Effector CD4-positive, alpha-beta T cell (primary cell): ENCODE results near the gene POLR3GL.
A peak's percentile ranks its signal among the peaks of the same experiment; 100 is the strongest.

ENCODE experiments used
- DNase-seq: peaks from one replicate; pipeline ENCODE4 v3.0.0-alpha.2; 2020

Gene POLR3GL

DNA sequence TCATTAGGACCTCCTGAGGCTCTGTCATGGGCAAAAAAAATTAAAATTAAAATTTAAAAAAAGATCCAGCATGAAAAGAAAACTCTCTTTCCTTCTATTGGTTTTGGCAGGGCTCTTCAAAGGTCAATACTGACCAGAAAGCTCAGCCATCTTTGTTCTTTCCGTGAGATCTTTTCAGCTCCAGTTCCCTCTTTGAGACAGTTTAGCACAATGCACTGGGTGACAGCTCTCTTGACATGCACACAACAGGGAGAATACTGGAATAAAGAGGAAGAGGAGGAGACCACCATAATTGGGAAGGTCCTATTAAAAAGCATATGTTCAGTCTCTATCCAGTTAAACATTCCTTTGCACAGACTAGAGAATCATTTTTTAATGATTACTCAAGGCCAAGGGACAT lies 13.0 kb upstream of the POLR3GL start:
- no peak for DNase-seq

DNA sequence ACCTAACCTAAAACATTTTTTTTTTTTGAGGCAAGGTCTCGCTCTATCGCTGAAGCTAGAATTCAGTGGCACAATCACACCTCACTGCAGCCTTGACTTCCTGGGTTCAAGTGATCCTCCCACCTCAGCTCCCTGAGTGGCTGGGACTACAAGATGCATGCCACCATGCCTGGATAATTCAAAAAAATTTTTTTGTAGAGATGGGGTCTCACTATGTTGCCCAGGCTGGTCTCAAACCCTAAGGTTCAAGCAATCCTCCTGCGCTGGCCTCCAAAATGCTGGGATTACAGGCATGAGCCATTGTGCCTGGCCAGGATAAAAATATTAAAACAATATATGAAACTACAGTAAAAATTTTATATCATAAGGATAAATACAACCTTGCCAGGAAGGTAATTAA lies 11.6 kb upstream of the POLR3GL start:
- no peak for DNase-seq

DNA sequence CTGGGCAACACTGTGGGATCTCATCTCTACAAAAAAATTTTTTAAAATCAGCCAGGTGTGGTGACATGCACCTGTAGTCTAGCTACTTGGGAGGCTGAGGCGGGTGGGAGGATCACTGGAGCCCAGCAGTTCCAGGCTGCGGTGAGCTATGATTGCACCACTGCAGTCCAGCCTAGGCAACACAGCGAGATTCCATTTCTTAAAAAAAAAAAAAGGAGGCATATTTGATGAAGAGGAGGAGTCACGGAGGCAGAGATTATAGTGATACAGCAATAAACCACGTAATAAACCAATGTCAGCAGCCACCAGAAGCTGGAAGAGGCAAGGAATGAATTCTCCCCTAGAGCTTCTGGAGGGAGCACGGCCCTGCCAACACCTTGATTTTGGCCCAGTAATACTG lies 10.6 kb upstream of the POLR3GL start:
- DNase-seq, result no peak

DNA sequence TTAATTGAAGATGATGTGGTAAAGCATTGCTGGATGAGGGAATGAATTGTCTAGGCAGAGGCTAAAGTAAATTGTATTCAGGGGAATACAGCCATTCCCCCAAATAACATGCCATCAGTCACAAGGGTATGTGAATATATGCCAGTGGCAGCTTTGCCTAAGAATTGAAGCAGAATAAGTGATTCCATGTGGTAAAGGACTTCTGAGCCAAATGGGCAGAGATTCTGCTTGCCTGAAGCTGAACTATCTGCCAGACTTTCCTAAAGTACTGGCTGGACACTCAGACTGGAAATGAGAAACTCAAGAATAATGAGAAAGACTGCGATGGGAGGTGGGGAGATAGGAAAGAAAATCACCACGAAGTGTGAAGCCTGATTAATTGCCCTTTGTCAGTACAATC lies 9.1 kb upstream of the POLR3GL start:
- DNase-seq, result no peak

DNA sequence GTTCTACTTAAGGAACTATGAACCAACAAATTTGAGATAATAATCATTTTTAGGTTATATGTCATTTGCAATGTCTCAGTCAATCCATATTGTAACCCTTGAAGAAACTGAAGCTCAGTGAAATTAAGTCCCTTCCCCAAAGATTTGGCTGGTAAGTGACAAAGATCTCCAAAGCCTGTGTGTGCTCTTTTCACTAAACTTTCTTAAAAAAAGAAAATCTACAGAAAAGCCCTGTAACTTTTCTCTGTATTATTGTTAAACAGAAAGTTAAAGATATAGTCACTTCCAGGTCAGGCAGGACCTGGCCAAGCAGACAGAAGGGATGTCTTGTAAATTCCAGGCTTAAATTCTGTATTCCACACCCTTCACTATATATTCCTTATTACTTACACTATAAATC lies 8.1 kb upstream of the POLR3GL start:
- no peak for DNase-seq

DNA sequence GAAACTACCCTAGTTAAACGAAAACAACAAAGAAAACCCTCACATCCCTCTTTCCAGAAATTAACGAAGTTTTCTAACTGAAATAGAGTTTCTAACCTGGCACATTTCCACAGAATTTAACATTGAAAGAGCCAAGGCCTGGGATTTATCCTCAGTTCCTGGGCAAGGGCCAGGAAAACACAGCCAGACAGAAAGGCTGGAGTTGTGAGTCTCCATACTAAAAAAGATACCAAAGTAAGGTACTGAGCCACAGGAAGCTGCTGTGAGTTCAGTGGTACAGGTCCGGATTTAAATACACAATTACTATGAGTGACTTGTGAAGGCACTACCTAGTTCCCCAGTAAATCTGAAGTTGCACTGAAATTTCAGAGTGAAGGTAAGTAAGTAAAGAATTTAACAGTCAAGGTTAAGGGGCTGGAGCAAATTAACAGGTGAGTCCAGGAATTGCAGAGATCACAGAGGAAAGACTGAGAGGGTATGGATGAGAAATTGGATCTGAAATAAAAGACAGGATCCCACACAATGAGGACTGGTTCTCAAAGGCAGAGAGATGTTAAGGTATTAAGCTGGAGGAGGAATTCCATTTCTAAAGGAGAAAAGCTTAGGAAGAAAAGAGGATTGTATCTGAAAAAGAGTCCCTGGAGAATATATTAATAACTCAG lies 7.6 kb upstream of the POLR3GL start:
- no peak for DNase-seq

DNA sequence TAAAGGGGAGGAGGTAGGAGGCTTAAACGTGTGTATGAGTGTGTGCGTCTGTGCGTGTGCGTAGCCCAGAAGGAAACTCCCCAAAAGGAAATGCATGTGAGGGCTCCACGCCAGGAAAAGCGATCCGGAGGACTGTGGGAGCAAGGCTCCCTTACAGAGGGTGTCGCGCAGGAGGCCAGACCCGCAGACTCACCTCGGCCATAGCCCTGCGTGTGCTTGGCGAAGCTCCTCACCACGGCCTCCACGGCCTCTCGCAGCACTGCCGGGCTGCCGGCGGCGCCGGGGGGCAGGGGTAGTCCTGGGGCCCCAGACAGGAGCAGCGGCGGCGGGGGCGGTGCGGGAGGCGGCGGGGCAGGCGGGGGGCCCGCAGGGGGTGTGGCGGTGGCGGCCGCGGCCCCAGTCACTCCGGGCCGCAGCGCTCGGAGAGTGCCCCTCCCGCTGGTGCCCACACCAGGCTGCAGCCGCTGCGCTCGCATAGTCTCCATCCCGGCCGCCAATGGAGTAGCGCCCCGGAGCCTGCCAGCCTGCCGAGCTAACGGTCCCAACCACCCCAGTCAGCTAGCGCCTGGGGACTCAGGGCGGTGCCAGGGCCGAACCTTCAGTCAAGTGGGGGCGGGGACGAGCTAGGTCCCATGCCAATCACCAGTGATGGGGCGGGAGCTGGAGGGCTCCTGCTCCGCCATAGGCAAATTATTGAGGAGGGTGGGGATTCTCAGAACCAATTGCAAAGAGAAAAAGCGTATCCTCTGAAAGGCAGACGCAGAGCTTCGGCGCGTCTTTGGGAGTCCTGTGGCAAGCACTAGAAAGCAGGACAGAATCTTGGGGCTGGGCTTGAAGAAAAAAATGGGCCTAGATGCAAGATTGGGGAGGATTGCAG lies 6.8 kb upstream of the POLR3GL start, which contains the start of gene LIX1L:
LIX1L (minus strand) TSS at position 575 of the 877 bp plus-strand sequence; CDS start at position 485, 90 bp downstream.
- peak; percentile 94 for DNase-seq

DNA sequence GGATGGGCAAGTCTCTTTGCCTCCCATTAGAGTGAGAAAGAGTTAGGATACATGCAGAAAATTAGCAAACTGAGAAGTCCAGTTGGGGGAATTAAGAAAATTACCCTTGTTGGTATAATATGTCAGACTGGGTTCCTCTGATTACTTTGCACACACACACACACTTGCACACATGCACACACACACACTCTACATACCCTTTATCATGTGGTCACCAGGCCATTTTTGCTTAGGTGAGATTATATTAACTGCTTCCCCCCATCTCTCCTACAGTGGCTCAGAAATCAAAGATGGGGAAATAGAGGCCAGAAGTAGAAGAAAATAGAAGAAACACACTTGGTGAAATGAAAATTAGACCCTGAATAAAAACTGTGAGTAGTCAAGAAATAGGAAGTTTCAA lies 5.8 kb upstream of the POLR3GL start:
- DNase-seq, result no peak

DNA sequence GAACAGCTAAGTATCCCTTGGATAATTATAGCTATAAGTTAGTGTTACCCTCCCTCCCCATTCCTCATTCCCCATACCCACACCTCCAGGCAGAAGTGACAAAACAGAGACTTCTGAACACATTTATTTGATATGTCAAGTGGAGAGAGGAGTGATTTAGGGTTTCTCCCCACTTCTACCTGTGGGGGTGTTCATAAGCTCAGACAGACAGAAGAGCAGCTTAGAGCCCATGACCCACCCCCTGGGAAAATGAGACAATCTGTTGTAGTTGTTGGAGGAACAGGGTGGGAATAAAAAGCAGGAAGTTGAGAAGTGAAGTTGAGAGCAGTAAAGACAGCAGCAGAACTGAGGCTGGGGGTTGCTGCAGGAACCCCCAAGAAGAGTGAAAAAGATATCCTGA lies 5.2 kb upstream of the POLR3GL start:
- DNase-seq, result no peak

DNA sequence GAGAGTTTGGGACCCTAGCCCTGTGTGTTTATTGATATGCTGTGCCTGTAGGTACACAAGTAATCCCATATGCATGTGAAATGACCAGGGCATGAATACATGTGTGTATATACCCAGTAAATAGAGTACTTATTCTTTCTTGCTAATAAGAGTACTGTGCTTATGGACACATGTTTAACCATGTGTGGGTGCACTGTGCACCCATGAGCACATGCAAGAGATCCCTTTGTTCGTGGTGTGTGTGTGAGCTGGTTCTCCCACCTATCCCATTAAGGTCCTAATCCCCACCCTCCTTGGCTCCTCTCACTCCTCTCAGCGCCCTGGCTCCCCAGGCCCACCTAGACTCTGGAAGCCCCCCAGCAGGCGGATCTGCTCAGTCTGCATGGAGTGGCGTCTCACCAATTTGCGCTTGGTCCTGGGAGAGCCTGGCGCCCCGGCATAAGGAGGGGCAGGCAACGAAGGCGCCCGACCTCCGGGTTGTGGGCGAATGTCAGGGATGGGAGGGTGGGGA lies 4.5 kb upstream of the POLR3GL start:
- DNase-seq, result no peak

DNA sequence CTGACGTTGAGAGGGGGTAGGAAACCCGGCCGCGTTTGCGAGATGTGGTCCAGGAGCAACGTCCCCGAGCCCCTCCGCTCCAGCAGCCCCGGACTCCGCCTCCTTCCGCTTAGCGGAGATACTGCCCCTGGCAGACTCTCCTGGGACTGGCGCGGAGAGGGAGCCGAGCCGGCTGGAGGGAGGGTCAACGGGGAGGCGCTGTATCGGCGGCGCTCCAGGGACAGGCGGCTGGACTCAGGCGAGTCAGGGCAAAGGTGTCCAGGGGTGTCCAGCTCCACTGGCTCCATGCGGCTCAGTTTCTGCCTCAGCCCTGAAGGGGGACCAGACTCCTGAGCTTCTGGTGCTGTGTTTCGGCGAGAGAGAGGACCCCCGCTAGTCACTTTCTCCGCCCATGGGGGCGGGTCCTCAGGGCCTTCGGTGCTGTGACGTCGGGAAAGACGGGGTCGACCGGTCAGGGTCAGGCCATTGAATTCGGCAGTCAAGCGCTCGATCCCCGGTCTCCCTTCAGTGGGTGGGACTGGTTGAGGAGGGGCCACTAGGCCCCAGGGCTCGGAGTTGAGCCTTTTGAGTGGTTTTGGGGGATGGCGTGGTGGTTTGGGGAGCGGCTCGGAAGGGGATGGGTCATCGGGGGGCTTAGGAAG lies 3.9 kb upstream of the POLR3GL start:
- DNase-seq, result peak; percentile 52

DNA sequence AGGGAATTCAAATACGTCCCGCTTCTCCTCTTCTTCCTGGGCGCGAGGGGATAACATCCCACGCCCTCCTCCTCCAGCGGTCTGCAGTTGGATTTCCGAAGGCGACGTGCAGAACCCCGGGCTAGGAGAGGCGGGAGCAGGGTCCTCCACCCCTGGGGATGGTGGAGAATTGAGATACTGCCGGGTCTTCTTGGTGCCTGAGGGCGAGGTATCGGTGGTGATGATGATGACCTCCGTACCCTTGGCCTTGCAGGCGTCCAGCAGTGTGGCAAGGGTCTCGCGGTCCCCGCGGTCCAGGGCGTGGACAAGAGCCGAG lies 3.4 kb upstream of the POLR3GL start:
- DNase-seq, result no peak

DNA sequence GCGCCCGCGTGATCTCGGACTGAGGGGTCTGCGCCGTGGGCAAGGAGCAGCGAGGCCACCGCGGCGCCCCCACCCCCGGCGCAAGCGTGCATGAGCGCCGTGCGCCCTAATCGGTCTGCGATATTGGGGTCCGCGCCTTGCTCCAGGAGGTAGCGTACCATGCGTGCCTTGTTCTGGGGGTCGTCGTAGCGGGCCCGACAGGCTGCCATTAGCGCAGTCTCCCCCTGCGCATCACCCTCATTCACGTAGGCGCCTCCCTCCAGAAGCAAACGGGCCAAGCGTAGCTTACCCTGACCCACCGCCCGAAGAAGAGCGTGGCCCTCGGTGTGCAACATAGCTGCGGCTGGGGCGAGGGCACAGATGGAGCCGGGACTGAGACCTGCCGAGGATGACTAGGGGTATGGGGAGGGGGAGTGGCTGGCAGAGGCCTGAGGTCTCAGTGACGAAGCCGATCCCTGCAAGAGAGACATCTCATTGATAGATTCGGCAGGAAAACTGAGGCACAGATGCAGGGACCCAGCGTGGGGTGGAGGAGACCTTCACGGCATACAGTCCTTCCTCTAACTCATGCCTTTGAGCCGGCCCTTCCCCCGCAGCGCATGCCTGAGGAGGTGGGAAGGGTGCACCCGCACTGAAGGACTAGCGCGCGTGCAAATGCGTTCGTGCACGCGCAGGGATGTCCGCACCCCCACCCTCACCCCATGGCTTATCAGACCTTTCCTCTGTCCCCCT lies 2.9 kb upstream of the POLR3GL start:
- DNase-seq, result peak; percentile 30

DNA sequence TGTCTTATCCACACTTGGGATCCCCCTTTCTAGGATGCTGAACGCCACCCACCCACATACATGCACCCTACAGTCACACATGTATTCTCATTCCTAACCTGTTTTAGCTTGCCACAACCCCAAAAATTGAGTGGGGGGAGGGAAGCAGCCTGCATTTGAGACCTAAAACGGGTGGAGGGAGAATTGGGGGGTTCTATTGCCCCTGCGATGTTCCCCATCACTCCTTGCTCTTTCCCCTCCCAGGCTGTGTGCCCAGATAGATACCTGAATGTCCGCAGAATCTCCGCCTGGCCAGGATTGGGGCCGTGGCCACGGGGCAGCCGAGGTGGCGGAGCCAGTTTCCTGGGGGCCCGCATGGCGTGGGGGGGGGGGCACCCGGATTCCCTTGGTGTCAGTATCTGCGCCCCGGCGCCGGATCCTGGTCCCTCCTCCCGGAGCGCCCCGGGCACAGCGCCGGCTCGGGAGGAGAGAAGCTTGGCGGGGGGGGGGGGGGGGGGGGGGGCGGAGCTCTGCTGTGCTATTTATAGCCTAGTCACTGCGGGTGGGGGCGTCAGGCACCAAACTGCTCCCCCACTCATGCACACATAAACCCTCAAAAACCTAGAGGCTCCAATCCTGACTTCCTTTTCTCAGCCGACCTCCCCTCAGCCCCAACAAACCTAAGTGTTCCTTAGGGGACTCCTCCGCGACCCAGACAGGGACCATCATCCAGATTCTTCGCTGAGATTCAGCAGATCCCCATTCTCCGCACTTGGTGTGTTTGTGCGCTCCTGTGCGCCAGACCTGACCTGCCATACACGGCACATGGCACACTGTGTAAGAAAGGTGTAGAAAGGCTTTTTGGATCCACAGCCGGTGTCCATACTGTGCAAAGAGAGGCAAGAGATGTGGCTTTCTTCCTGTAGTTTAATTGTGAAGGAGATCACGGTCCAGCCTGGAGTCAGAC lies 2.1 kb upstream of the POLR3GL start:
- peak; percentile 19 for DNase-seq

DNA sequence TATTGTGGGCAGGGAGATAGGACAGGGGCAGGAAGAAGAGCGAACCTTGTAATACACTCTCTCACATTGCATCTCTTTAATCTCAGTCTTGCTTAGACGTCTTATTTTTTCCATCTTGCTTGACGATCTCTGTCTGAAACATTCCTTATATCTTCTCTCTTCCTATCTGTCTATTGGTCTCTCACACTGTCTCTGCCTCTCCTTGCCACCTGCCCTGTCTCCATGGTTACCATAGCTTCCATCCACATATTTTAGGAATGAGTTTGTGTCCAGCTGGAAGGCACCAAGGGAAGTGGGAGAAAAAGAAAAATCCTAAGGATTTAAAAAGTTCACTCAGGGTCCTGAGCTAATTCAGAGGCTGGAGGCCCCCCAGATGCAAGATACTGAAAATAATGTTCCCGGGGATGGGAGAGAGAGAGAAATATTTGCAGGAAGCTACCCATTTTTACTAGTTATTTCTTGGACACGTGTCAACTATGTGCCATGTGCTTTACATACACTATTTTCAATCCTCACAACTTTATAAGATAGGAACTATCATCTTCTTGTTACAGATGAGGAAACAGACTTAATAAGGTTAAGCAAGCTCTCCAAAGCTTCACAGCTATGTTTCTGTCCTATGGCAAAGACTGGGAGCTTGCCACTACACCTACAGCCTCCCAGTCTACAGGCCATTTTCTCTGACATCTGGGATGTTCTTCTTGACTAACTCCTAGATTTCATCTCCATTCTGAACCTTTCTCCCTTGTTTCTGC lies 1.0 kb upstream of the POLR3GL start:
- DNase-seq, result no peak

DNA sequence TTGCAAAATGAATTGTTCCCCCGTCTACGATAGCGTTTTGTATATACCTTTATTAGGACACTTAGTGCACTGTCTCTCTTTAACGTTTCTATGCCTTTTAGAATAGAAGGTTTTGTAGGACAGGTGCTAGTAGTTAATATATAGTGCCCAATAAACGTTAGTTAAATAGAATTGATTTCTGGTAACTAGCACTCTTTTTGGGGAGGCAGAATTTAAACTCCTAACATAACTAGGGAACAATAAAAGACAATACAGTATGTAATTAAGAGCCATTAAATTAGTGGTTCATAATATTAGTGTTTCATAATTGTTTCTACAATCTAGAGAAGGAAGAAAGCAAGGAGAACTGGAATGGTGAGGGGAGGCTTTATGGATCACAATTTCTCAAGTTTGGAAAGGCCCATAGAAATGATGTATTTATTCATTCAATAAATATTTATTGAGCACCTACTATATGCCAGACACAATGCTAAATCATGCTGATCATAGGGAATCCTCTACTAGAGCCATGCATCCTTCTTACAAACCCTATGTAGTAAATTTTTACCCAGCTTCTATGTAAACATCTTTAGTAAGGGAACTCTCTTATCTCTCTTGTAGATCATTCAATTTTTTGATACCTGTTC lies 742 bp downstream of the POLR3GL start:
- DNase-seq, result no peak

DNA sequence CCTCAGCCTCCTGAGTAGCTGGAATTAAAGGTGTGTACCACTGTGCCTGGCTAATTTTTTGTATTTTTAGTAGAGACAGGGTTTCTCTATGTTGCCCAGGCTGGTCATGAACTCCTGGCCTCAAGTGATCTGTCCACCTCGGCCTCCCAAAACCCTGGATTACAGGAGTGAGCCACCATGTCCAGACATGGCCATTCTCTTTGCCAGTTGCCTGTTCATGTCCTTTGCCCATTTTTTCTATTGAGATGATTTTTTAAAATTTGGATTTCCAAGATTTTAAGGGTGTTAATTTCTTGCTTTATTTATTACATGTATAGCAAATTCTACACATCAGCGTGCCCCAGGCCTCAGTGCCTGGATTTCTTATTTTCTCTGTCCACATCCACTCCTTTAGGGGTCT lies 2.8 kb downstream of the POLR3GL start:
- DNase-seq, result no peak

DNA sequence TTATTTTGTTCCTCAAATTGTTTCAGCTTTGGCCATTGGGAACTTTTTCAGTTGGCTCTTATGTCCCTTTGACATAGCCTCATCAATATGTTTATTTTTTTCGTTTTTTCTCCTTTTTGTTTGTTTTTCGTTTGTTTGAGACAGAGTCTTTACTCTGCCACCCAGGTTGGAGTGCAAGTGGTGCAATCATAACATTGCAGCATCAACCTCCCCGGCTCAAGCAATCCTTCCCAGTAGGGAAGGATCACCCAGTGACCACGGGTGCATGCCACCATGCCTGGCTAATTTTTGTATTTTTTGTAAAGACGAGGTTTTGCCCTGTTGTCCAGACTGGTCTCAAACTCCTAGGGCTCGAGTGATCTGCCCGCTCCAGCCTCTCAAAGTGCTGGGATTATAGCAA lies 8.1 kb downstream of the POLR3GL start:
- DNase-seq, result no peak

DNA sequence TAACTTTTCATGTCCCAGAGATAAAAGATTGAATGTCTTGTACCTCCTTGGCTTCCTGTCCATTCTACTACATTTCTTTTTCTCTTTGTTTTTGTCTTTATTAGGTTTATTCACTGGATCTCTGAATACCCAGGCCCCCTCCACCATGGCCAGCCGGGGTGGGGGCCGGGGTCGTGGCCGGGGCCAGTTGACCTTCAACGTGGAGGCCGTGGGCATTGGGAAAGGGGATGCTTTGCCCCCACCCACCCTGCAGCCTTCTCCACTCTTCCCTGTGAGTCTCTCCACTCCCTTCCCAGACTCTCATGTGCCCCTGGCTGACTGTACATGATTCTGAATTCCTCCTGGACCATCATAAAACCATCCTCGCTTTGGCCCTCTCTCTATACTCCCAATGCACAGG lies 10.2 kb downstream of the POLR3GL start:
- no peak for DNase-seq

DNA sequence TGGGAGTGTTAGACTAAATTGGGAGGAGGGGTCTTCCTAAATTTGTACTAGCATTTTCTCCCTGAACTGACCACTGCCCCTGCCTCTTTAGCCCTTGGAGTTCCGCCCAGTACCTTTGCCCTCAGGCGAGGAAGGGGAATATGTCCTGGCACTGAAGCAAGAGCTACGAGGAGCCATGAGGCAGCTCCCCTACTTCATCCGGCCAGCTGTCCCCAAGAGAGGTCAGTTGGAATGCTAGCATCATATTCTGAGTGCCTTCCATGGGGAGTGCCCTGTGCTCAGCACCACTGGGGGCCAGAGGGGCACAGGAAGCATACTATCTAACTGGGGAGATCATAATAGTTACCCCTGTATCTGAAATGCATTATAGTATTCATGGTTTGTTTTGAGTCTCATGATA lies 10.7 kb downstream of the POLR3GL start:
- DNase-seq, result no peak

DNA sequence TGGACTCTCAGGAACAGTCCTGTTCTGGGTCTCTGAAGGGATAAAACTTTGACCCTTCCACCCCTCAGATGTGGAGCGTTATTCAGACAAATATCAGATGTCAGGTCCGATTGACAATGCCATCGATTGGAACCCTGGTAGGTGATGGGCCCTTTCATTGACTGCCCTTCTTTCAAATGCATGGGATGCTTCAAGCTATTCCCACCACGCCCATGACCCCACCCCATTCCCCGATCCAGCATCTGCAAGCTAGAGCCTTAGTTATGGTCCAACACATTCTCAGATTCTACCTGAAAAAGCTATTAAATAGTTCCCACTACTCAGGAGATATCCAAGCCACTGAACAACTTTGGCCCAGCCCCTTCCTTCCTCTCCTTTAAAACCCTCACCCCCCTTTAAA lies 12.5 kb downstream of the POLR3GL start:
- DNase-seq, result no peak
